GM12864 (cell line): Measurements from ENCODE around the gene PDE4D.

ENCODE experiments used
- DNase-seq: peaks from one replicate; pipeline ENCODE4 v3.0.0-alpha.2; 2011; ENCODE audit warnings: low read depth
- H3K4me3 ChIP-seq: 2 replicates; pipeline ENCODE4 v1.5.1; 2011; ENCODE audit warnings: mild to moderate bottlenecking, low read depth, low read length, control low read depth
- CTCF ChIP-seq: IDR thresholded peaks from 2 replicates; pipeline ENCODE4 v1.5.1; 2011; ENCODE audit warnings: low read depth, mild to moderate bottlenecking, moderate library complexity, low read length, control low read depth, inconsistent platforms; ENCODE audit errors: missing control alignments

The PDE4D gene

GRCh38 chr5:59620535-59621212 is 272.9 kb downstream of the PDE4D start:
- no peak for TF ChIP-seq CTCF
- no peak for DNase-seq
- H3K4me3 ChIP-seq: no peak overlapping the region

- TF ChIP-seq CTCF: no peak
- H3K4me3 ChIP-seq: no peak overlapping the region
- DNase-seq: no peak
Observed at GRCh38 chr5:59618644-59619043, 274.9 kb downstream of the PDE4D start.

- no peak for TF ChIP-seq CTCF
- DNase-seq: no peak
Observed at GRCh38 chr5:59617186-59617771, 276.2 kb downstream of the PDE4D start.

GRCh38 chr5:59616413-59616812 is 277.1 kb downstream of the PDE4D start:
- TF ChIP-seq CTCF: no peak
- DNase-seq: no peak
- no peak overlapping the region for H3K4me3 ChIP-seq

More at GRCh38 chr5:59617186-59617771, 276.2 kb downstream of the PDE4D start:
- H3K4me3 ChIP-seq: no peak overlapping the region

- no peak for TF ChIP-seq CTCF
- DNase-seq: no peak
- H3K4me3 ChIP-seq: no peak overlapping the region
Observed at GRCh38 chr5:59615272-59615671, 278.3 kb downstream of the PDE4D start.

GRCh38 chr5:59609501-59610265 is 283.8 kb downstream of the PDE4D start:
- H3K4me3 ChIP-seq: no peak overlapping the region
- TF ChIP-seq CTCF: no peak
- DNase-seq: no peak
